Heart left ventricle (tissue), 13 donors: Measurements from ENCODE around the gene DAAM1.

Experiments
- CTCF ChIP-seq, 12 donors: fragments of 200-600 bp; sonication (generic) in 4 of 12; IDR thresholded peaks; one replicate each; pipeline versions ENCODE4 v1.5.0 to v1.8.0; 2018 to 2022; ENCODE audit warnings: antibody characterized with exemption in 12 of 12, mild to moderate bottlenecking in 5 of 12
- POLR2A ChIP-seq, 2 donors: fragments of 450-650 bp; IDR thresholded peaks; one replicate each; pipeline ENCODE4 v1.6.1; 2017; ENCODE audit warnings: antibody characterized with exemption in 2 of 2, mild to moderate bottlenecking in 2 of 2, moderate library complexity in 2 of 2
- donor health status: ischemic (EF 13 %, LVEDD 7.1; RV severe dilation, severe dysfunction).
- donor health status: DM: no; HTN: yes; CAD: no.
- donor health status: DM: no; HTN: no; CAD: no.
- donor health status: ischemic (EF 25% LVEDD 6.9; RV normal size, moderate dysfunction).
- donor health status: ischemic (EF 25% LVEDD 5.7; RV mildly dilated, moderate dysfunction).
- donor health status: ischemic (EF 35%, LVEDD 5.7; RV mildly dilated, moderate dysfunction).
- donor health status: nonischemic (EF 11% LVEDD 7.7; RV severe dilation, severe dysfunction).
- donor health status: DM: yes; HTN: yes; CAD: no.
- donor health status: PGD.
- donor health status: ischemic (EF 29% LVEDD 5.4; RV normal size, mild dysfunction).
- donor health status: nonischemic (EF 23%, LVEDD 6.1; RV moderate dilation, normal function).

GRCh38 chr14:59160506-59160905 is 28.0 kb upstream of the DAAM1 start:
- TF ChIP-seq POLR2A (IDR thresholded peaks at IDR 0.05): no peak
- TF ChIP-seq CTCF (IDR thresholded peaks at IDR 0.05): no peak
